Activated T-helper 2 cell treated with anti-CD3 and anti-CD28 coated beads, Interferon-gamma antibody, Interleukin-2, Interleukin-4, amounts not matched to agents 10 μg/mL and 5 μg/mL and 100 μg/mL, durations not matched to agents 14 hours and 24 hours and 36 hours (primary cell): ENCODE measurements around the gene ARSJ. TPM values are rescaled to one million over a fixed set of nuclear protein-coding genes. Genes with fewer than 3 reads are reported as not detected.

Experiments
- DNase-seq: peaks from one replicate; pipeline ENCODE4 v3.0.0; 2021; ENCODE audit warnings: low spot score
- H3K27ac Mint-ChIP-seq: one replicate; pipeline ENCODE4 v1.8.0; 2021; ENCODE audit warnings: mixed read lengths
- H3K27me3 Mint-ChIP-seq: one replicate; pipeline ENCODE4 v1.8.0; 2021; ENCODE audit warnings: low read depth, mixed read lengths
- H3K36me3 Mint-ChIP-seq: one replicate; pipeline ENCODE4 v1.8.0; 2021; ENCODE audit warnings: low read depth, mixed read lengths
- H3K4me1 Mint-ChIP-seq: one replicate; pipeline ENCODE4 v1.8.0; 2021; ENCODE audit warnings: low read depth, mixed read lengths
- H3K4me3 Mint-ChIP-seq: one replicate; pipeline ENCODE4 v1.8.0; 2021; ENCODE audit warnings: low read depth, mild to moderate bottlenecking, moderate library complexity, mixed read lengths
- H3K9me3 Mint-ChIP-seq: one replicate; pipeline ENCODE4 v1.8.0; 2021; ENCODE audit warnings: mixed read lengths
- intact Hi-C: fragments of 100-400 bp; cut with micrococcal nuclease; formaldehyde crosslinking; loops from one replicate; pipeline ENCODE4 v1.15.1; 2023
- total RNA-seq: library from RNA; stranded (reverse); gene quantifications from 2 replicates; pipeline ENCODE4 v1.2.3, GENCODE V29; 2022

Gene ARSJ
- total RNA-seq, 1 donor from 2014 or later = not detected

- Mint-ChIP-seq H3K4me1 (no peaks in the 10 kb centered on the region), H3K27ac (no peak overlapping the region), H3K36me3 (no peaks in the 10 kb centered on the region), H3K4me3 (no peak overlapping the region), H3K27me3 (peaks cover 14% of the 10 kb centered on the region), H3K9me3 (peaks cover 9% of the 10 kb centered on the region)
- DNase-seq = no peak
- intact Hi-C loops = no loop called here
These were observed 17.5 kb downstream of the ARSJ start for GRCh38 chr4:113962016-113962347.

DNA sequence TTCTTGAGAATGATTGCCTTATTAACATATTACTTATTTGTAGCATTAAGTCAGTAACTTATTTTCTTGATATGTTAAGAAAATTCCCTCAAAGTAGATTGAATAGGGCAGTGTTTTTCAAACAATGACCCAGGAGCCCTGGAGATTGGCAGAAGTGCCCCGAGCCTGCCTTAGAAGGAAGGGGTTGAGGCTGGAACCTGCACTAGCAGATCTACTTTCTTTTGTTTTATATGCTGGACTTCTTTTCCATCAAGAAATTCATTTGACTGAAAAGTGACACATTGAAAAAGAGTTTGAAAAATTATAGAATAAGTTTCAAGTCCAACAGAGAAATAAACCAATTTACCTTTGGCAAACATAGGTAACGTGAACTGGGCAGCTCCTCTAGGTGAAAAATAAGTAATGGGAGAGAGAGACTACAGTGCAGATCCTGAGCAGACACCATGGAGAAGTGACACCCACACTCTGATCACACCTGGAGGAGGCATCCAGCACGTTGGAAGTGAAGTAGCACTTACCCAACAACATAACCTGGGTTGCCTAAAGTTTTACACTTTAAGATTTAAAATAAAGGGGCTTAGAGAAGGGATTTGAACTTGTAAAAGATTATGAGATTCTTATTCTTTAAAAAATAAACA is 18.6 kb downstream of the ARSJ start:
- Mint-ChIP-seq H3K4me1 (no peaks in the 10 kb centered on the region), H3K9me3 (peaks cover 9% of the 10 kb centered on the region), H3K36me3 (no peaks in the 10 kb centered on the region), H3K4me3 (no peak overlapping the region), H3K27me3 (peaks cover 18% of the 10 kb centered on the region), H3K27ac (no peak overlapping the region)
- DNase-seq = no peak
- intact Hi-C loops = no loop called here

DNA sequence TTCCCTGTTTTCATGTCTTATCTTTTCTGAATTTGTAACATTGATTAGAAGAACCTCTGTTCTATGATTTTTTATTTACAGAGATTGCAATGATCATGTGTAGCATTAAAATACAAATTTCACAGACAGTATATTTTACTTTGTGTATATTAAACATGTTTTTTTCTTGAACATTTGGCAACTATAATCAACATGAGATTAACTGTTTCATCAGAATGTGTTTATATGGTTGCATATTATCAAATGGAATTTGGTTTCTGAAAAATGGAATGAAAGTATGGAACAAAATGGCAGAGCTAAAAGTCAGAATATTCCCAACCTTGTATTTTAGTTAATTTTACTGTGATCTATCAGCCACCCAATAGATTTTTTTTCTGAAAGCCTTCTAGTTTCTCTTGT is 19.9 kb downstream of the ARSJ start:
- Mint-ChIP-seq H3K9me3 (peaks cover 9% of the 10 kb centered on the region), H3K4me3 (no peak overlapping the region), H3K27me3 (peaks cover 23% of the 10 kb centered on the region), H3K27ac (no peak overlapping the region), H3K36me3 (no peaks in the 10 kb centered on the region), H3K4me1 (no peaks in the 10 kb centered on the region)
- no peak for DNase-seq
- intact Hi-C loops = no loop called here

DNA sequence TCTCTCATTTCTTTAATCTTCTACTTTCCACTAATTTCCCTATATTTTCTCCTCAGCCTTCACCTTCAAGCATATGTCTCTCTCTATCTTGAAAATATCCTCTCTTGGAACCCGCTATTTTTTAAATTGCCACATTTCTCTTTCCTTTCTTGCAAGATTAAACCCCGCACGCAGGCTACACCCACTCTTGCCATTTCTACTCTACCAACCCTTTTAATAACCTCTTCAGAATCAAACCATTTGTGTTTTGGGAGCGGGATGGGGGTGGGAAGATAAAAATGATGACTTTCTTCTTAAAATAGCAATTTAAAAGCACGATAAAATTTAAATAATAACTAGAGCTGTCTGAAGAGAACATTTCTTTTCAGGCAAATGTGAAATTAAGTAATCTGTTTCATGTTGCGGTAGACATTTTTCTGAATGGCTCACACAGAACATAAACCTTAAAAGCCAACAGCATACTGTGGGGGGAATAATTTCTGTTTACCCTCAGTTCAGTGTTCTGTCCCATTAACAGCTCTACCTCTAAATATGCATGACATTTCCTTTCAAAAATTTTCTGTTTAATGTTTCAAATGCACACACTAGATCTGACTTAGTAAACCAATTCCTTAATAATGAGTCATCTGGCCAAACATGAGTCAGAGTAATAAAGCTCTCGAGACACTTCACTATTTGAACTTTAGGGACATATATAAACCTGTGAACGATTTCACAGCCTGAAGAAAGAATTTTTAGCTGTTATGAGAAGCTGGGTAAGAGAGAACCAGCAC is 20.5 kb downstream of the ARSJ start:
- no peak for DNase-seq
- Mint-ChIP-seq H3K27ac (no peak overlapping the region), H3K4me1 (no peaks in the 10 kb centered on the region), H3K36me3 (no peaks in the 10 kb centered on the region), H3K27me3 (peaks cover 23% of the 10 kb centered on the region), H3K4me3 (no peak overlapping the region), H3K9me3 (peaks cover 9% of the 10 kb centered on the region)
- intact Hi-C loops = no loop called here

- Mint-ChIP-seq H3K27ac (no peak overlapping the region), H3K4me3 (no peak overlapping the region), H3K4me1 (no peaks in the 10 kb centered on the region), H3K9me3 (peaks cover 7% of the 10 kb centered on the region), H3K27me3 (peaks cover 26% of the 10 kb centered on the region), H3K36me3 (no peaks in the 10 kb centered on the region)
- DNase-seq = no peak
- intact Hi-C loops = no loop called here
These were observed 21.5 kb downstream of the ARSJ start for GRCh38 chr4:113957956-113958355.

DNA sequence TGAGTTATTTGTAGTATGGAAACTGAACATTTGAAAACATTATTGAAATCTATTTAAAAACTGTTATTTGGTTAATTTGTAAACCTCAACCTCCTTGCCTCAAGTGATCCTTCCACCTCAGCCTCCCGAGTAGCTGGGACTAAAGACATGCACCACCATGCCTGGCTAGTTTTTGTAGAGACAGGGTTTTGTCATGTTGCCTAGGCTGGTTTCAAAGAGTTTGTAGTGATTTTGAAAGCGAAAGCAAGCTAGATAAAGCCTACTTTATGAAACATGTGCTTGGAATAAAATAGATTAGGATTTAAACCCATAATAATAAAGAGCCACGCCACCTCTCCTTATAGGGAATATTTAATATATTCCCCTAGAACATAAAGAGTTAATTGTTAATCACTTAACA is 23.5 kb downstream of the ARSJ start:
- Mint-ChIP-seq H3K27ac (no peak overlapping the region), H3K36me3 (no peaks in the 10 kb centered on the region), H3K27me3 (peaks cover 30% of the 10 kb centered on the region), H3K4me1 (no peaks in the 10 kb centered on the region), H3K9me3 (no peaks in the 10 kb centered on the region), H3K4me3 (no peak overlapping the region)
- DNase-seq = no peak
- intact Hi-C loops = no loop called here

DNA sequence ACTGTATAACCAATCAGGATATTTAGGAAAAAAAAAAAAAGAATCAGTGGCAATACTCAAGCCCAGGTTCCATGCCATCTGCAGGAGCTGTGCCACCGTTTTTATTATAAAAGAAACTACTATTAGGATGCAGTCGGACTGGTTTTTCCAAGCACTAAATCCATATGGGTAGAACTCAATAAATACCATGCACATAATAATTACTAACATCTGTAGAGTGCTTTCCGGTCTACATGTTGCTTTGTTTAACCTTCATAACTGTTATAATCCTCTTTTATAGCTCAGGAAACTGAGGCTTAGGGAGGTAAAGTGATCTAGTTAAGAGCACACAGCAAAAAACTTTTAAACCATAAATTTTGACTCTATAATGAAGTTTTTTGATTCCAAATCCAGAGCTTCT is 24.0 kb downstream of the ARSJ start:
- Mint-ChIP-seq H3K27me3 (peaks cover 30% of the 10 kb centered on the region), H3K27ac (no peak overlapping the region), H3K4me3 (no peak overlapping the region), H3K36me3 (no peaks in the 10 kb centered on the region), H3K9me3 (no peaks in the 10 kb centered on the region), H3K4me1 (no peaks in the 10 kb centered on the region)
- intact Hi-C loops = no loop called here
- no peak for DNase-seq

GRCh38 chr4:113953888-113954287 is 25.6 kb downstream of the ARSJ start:
- Mint-ChIP-seq H3K27ac (no peak overlapping the region), H3K4me1 (no peaks in the 10 kb centered on the region), H3K9me3 (no peaks in the 10 kb centered on the region), H3K36me3 (no peaks in the 10 kb centered on the region), H3K4me3 (no peak overlapping the region), H3K27me3 (peaks cover 30% of the 10 kb centered on the region)
- intact Hi-C loops = loop anchor here (2.0 kb wide), 1 partner anchor 117 kb away; no protein-coding TSS in a partner anchor
- no peak for DNase-seq

DNA sequence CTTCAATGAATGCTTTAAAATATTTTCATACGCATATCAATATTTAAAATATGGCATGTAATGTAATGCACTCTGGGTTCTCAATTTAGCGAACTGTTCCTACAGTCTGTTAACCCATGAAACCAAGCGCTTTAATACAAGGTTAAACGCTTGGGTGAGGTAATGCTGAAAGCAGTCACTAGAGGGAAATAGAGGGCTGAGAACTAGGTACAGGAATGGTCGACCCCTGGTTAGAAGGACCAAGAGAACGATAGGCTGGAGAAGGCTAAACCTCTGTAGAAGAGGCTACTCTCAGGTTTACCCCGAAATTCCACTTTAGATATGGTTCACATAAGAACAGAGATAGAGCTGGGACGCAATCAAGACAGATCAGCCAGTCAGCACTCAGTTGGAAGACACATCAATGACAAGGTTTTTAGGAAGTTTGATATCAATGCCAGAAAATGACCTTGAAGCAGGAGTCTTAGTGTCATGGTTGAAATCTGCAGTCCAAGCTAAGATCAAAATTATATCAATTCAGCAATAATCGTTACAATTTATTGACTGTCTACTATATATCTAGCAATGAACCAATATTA is 26.9 kb downstream of the ARSJ start:
- Mint-ChIP-seq H3K27ac (no peak overlapping the region), H3K9me3 (no peaks in the 10 kb centered on the region), H3K4me1 (no peaks in the 10 kb centered on the region), H3K27me3 (peaks cover 27% of the 10 kb centered on the region), H3K36me3 (no peaks in the 10 kb centered on the region), H3K4me3 (no peak overlapping the region)
- no peak for DNase-seq
- intact Hi-C loops = loop anchor here (2.0 kb wide), 1 partner anchor 118 kb away; no protein-coding TSS in a partner anchor

DNA sequence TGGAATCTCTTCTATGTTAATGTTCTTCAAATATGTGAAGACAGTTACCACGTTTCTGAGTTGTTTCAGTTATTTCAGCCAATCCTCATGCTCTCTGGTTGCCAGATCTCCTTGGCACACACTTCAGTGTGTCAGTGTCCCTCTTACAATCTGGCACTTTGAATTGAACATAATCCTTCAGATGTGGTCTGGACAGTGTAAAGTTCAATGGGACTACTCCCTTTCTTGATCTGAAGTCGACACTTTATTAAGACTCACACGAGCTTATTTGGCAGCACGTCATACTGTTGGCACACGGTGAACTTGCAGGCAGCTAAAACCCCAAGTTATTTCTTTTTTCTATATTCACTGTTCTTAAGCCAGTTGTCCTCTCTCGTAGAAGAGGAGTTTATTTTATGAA is 28.2 kb downstream of the ARSJ start:
- no peaks in the 10 kb centered on the region for H3K9me3 Mint-ChIP-seq
- H3K27ac Mint-ChIP-seq = no peak overlapping the region
- peaks cover 19% of the 10 kb centered on the region for H3K27me3 Mint-ChIP-seq
- intact Hi-C loops = no loop called here
- H3K36me3 Mint-ChIP-seq = no peaks in the 10 kb centered on the region
- no peaks in the 10 kb centered on the region for H3K4me1 Mint-ChIP-seq
- no peak overlapping the region for H3K4me3 Mint-ChIP-seq
- DNase-seq = no peak

- Mint-ChIP-seq H3K27me3 (peaks cover 20% of the 10 kb centered on the region), H3K27ac (no peak overlapping the region), H3K36me3 (no peaks in the 10 kb centered on the region), H3K4me3 (no peak overlapping the region), H3K4me1 (no peaks in the 10 kb centered on the region), H3K9me3 (no peaks in the 10 kb centered on the region)
- intact Hi-C loops = no loop called here
- no peak for DNase-seq
These were observed 29.2 kb downstream of the ARSJ start for GRCh38 chr4:113950207-113950606.

GRCh38 chr4:113947484-113947883 is 32.0 kb downstream of the ARSJ start:
- Mint-ChIP-seq H3K36me3 (no peaks in the 10 kb centered on the region), H3K27me3 (peaks cover 7% of the 10 kb centered on the region), H3K4me3 (no peak overlapping the region), H3K9me3 (no peaks in the 10 kb centered on the region), H3K4me1 (peaks cover 10% of the 10 kb centered on the region), H3K27ac (no peak overlapping the region)
- intact Hi-C loops = no loop called here
- DNase-seq = no peak

DNA sequence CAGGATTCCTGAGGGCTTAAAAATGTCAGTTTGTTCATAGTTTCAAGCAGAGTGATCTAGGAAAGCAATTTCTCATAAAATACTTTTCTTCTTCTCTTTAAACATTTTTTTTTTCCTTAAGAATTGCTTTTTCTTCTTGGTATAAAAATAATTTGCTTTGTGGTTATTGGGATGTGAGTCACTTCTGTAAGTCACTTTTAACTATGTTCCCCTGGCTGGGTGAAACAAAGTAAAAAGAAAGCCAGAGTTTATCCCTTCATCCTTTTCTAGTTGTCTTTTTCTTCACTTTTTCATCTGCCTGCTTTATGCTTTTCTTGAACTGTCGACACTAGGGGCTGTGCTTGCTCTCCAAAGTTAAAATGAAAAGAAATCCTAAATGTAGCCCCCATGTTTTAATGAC is 33.5 kb downstream of the ARSJ start:
- Mint-ChIP-seq H3K27me3 (peaks cover 4% of the 10 kb centered on the region), H3K4me3 (no peak overlapping the region)
- intact Hi-C loops = no loop called here

More for the DNA sequence above, 33.5 kb downstream of the ARSJ start:
- H3K4me1 Mint-ChIP-seq = peaks cover 10% of the 10 kb centered on the region
- no peaks in the 10 kb centered on the region for H3K9me3 Mint-ChIP-seq
- H3K36me3 Mint-ChIP-seq = no peaks in the 10 kb centered on the region
- DNase-seq = no peak
- no peak overlapping the region for H3K27ac Mint-ChIP-seq
